ENCODE measurements around the gene B4GALNT4. TPM values are rescaled to one million over a fixed set of nuclear protein-coding genes. Genes with fewer than 3 reads are reported as not detected.

B4GALNT4 gene
- total RNA-seq, 1 experiment from 2014 or later: 1.9 TPM

- no TSS peak for BruUV-seq (replicated peaks)
- no peak overlapping the region for H3K27ac Mint-ChIP-seq (ENCODE audit: unreplicated experiment)
- H3K4me1 Mint-ChIP-seq (ENCODE audit: low read depth, unreplicated experiment): peaks cover 3% of the 10 kb centered on the region
- H3K36me3 Mint-ChIP-seq (ENCODE audit: insufficient read depth, unreplicated experiment): peaks cover 47% of the 10 kb centered on the region
- no peak for DNase-seq
- no peaks in the 10 kb centered on the region for H3K27me3 Mint-ChIP-seq (ENCODE audit: unreplicated experiment)
- no peaks in the 10 kb centered on the region for H3K9me3 Mint-ChIP-seq (ENCODE audit: low read depth, unreplicated experiment)
- CTCF ChIA-PET: interaction anchor here (1.3 kb wide), 1 partner anchor 35 kb away, joined by 4 read pairs; no protein-coding TSS in a partner anchor
- no peak overlapping the region for H3K4me3 Mint-ChIP-seq (ENCODE audit: low read depth, unreplicated experiment)
- TF ChIP-seq CTCF (IDR thresholded peaks at IDR 0.05; ENCODE audit: unreplicated experiment): no peak
- intact Hi-C loops (cut with micrococcal nuclease; ENCODE audit: unreplicated experiment): no loop called here
Measured at GRCh38 chr11:412641-413119, 43.4 kb downstream of the B4GALNT4 start.

- intact Hi-C loops (cut with micrococcal nuclease; ENCODE audit: unreplicated experiment): no loop called here
- no peaks in the 10 kb centered on the region for H3K9me3 Mint-ChIP-seq (ENCODE audit: low read depth, unreplicated experiment)
- H3K36me3 Mint-ChIP-seq (ENCODE audit: insufficient read depth, unreplicated experiment): peaks cover 47% of the 10 kb centered on the region
- CTCF ChIA-PET: interaction anchor here (1.3 kb wide), 1 partner anchor 34 kb away, joined by 4 read pairs; no protein-coding TSS in a partner anchor
- no peak for DNase-seq
- TF ChIP-seq CTCF (IDR thresholded peaks at IDR 0.05; ENCODE audit: unreplicated experiment): no peak
- no peak overlapping the region for H3K27ac Mint-ChIP-seq (ENCODE audit: unreplicated experiment)
- H3K4me3 Mint-ChIP-seq (ENCODE audit: low read depth, unreplicated experiment): no peak overlapping the region
- no TSS peak for BruUV-seq (replicated peaks)
- peaks cover 7% of the 10 kb centered on the region for H3K4me1 Mint-ChIP-seq (ENCODE audit: low read depth, unreplicated experiment)
- no peaks in the 10 kb centered on the region for H3K27me3 Mint-ChIP-seq (ENCODE audit: unreplicated experiment)
Measured at GRCh38 chr11:413120-414081, 44.1 kb downstream of the B4GALNT4 start.

- TF ChIP-seq CTCF (IDR thresholded peaks at IDR 0.05; ENCODE audit: unreplicated experiment): no peak
- peaks cover 7% of the 10 kb centered on the region for H3K4me1 Mint-ChIP-seq (ENCODE audit: low read depth, unreplicated experiment)
- CTCF ChIA-PET: no interaction called here
- peaks cover 42% of the 10 kb centered on the region for H3K36me3 Mint-ChIP-seq (ENCODE audit: insufficient read depth, unreplicated experiment)
- BruUV-seq (replicated peaks): no TSS peak
- H3K4me3 Mint-ChIP-seq (ENCODE audit: low read depth, unreplicated experiment): no peak overlapping the region
- intact Hi-C loops (cut with micrococcal nuclease; ENCODE audit: unreplicated experiment): no loop called here
- no peaks in the 10 kb centered on the region for H3K27me3 Mint-ChIP-seq (ENCODE audit: unreplicated experiment)
- H3K9me3 Mint-ChIP-seq (ENCODE audit: low read depth, unreplicated experiment): no peaks in the 10 kb centered on the region
- no peak for DNase-seq
- H3K27ac Mint-ChIP-seq (ENCODE audit: unreplicated experiment): no peak overlapping the region
Measured at GRCh38 chr11:414318-414857, 45.1 kb downstream of the B4GALNT4 start.

GRCh38 chr11:415640-416041 is 46.3 kb downstream of the B4GALNT4 start:
- peak overlapping the region; percentile 78 for H3K4me3 Mint-ChIP-seq (ENCODE audit: low read depth, unreplicated experiment)
- H3K4me1 Mint-ChIP-seq (ENCODE audit: low read depth, unreplicated experiment): peaks cover 7% of the 10 kb centered on the region
- peaks cover 39% of the 10 kb centered on the region for H3K36me3 Mint-ChIP-seq (ENCODE audit: insufficient read depth, unreplicated experiment)
- H3K9me3 Mint-ChIP-seq (ENCODE audit: low read depth, unreplicated experiment): no peaks in the 10 kb centered on the region
- CTCF ChIA-PET: no interaction called here
- no peaks in the 10 kb centered on the region for H3K27me3 Mint-ChIP-seq (ENCODE audit: unreplicated experiment)
- no peak for TF ChIP-seq CTCF (IDR thresholded peaks at IDR 0.05; ENCODE audit: unreplicated experiment)
- H3K27ac Mint-ChIP-seq (ENCODE audit: unreplicated experiment): no peak overlapping the region
- DNase-seq: no peak
- no TSS peak for BruUV-seq (replicated peaks)
- intact Hi-C loops (cut with micrococcal nuclease; ENCODE audit: unreplicated experiment): no loop called here
